ENCODE data around the gene DNAJB5.

DNAJB5 gene

DNA sequence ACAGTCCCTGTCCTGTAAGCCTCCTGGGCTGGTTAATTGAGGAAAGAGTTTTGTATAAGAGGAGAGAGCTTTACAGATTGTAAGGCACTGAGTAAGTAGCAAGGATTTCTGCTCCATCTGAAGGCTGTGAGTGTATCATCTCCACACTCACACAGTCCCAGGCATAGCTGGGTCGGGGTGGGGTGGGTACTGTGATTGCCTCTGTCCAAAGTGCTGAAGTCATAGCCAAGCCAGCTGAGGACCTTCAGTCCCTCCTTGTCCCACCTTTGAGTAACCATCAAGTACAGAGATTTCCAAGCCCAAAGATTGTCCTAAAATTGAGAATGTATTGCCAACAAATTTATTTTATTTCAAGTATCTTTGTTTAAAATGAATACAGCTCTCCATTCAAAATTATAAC is 5.5 kb upstream of the DNAJB5 start:
- DNase-seq (ENCODE audit: low spot score), result no peak

GRCh38 chr9:34985311-34985899 is 4.1 kb upstream of the DNAJB5 start:
- DNase-seq (ENCODE audit: low spot score), result peak; percentile 64

GRCh38 chr9:34986540-34987047 is 3.0 kb upstream of the DNAJB5 start:
- peak; percentile 82 for DNase-seq (ENCODE audit: low spot score)

DNA sequence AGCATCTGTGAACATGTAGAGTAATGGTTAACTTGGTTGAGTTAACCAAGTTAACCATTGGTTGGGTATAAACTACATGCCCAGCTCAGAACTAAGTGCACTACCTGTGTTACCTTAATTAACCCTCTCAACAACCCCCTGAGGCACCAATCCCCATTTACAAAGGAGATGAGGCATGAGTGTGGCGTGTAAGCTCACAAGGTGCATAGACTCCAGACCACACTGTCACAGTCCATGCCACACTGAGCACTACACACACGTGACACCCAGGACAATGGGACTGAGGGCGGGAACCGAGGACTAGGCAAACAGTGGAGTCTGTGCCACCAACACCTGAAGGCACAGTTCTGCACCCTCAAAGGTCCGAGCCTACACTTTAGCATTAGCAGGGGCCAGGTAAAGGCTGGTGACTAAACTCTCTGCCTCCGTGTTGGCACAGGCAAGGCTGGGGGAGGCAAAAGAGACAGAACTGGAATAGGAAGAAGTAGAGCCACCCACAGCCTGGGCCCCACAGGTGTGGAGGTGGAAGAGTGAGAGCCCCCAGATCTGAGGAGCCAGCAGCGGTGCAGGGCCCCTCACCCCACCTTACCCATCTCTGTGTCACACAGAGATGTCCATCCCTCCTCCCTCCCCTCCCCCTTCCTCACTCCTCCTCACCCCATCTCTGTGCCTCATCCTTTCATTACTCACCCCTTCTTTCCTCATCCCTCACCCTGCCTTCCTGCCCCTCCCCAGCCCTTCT is 2.2 kb upstream of the DNAJB5 start:
- peak; percentile 66 for DNase-seq (ENCODE audit: low spot score)

DNA sequence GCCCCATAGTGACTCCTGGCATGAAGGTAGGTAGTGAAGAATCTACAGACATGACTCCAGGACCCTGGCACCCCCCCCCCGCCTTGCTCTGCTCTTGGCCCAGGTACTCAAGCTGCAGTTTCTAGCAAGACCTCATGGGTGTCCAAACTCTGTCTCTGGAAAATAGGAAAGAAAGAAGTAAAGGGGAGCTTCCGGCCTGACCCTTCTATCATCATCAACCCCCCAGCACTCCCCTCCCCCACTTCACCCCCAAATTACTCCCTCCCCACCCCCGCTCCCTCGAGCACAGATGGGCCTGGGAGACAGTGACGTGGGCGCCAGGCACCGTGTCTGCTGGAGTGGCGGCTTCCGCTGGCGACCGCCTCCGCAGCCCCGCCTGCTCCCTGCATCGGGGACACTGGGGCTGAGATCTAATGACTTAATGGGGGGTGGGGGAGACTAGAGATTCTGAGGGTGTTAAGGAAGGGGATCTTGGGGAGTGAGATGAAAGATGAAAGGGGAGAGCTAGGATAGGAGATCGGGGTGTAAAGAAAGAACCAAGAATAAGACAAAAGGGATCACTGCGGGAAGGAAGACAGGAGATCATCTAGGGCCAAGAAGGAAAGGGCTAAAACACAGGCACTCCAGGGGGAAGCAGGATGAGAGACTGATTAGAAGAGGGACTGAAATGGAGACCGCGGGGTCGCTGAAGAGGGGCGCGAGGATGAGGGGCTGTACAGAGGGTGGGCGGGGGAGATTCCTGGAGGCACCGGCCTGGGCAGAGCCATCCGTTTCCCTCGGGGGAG is 1.1 kb upstream of the DNAJB5 start:
- peak; percentile 79 for DNase-seq (ENCODE audit: low spot score)

GRCh38 chr9:34989946-34990635 is 546 bp downstream of the DNAJB5 start:
- DNase-seq (ENCODE audit: low spot score), result peak; percentile 39

GRCh38 chr9:34990908-34991606 is 1.5 kb downstream of the DNAJB5 start:
- DNase-seq (ENCODE audit: low spot score), result no peak

- no peak for DNase-seq (ENCODE audit: low spot score)
Measured at GRCh38 chr9:34991607-34992375, 2.2 kb downstream of the DNAJB5 start.

GRCh38 chr9:34992376-34992951 is 2.9 kb downstream of the DNAJB5 start:
- no peak for DNase-seq (ENCODE audit: low spot score)

DNA sequence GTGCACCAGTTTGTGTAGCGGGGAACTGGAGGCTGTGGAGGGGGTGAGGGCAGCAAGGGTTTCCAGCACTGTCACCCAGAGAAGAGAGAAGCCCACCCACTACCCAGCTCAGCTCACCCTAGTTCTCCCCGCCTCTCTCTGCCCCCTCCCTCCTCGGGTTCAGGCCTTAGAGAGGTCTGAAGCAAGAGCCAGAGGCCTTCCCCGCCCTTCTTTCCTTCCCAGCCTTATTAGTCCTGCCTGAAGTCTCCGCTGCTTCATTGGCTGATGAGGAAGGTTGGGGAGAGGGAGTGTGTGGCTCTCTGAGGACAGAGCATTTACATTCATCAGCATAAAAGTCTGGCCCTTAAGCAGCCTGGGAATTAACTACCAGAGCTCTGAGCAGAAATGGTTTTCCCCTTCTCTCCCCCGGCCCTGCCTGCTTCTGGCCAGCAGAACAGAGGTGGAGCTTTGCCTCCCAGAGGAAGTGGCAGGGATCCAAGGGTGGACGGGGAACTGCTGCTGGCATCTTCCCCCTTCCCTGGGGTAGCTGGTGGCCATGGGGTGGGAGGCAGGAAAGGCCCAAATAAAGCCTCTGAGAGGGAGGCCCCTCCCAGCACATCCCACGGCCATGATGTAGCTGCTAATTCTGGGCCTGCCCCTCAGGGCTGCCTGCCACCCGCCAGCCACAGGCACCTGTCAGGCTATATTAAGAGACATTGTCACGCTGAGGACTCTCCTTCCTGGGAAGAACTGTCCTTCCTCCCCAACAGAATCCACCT is 4.1 kb downstream of the DNAJB5 start:
- peak; percentile 40 for DNase-seq (ENCODE audit: low spot score)

- DNase-seq (ENCODE audit: low spot score), result peak; percentile 59
Measured at GRCh38 chr9:34994260-34994899, 4.8 kb downstream of the DNAJB5 start.

DNA sequence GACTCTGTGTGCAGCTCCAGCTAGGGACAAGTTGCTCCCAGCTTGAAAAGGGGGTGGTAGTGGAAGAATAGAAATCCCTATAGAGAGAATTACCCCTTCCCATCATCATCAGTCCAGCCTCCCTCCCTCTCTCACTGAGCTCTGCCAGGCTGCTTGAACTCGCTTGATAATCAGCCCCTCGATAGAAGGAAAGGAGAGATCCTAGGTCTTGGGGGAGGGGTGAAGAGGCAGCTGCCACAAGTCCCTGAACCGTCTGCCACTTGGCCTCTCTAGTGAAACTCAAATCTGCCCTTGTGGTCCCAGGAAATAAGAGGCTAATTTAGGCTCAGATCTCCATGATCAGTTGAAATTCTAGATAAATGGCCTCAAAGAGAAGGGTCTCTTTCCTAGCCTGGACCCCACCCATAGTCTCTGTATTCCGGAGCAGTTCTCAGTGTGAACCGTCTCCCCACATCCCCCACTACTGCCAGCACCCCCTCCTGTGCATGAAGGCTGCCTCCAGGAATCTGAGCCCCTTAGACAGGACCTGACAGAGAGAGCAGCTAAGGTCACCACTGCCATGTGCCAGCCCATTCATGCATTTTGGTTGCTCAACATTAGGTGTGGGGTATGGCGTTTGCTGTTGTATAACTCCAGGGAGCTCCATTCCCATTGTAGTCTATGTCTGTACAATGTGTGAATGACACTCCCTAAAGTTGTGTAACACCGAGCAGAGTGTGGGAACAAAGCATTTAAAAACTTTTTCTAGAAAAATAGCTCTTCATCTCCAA is 5.5 kb downstream of the DNAJB5 start:
- no peak for DNase-seq (ENCODE audit: low spot score)

GRCh38 chr9:34995670-34996060 is 6.1 kb downstream of the DNAJB5 start:
- DNase-seq (ENCODE audit: low spot score), result no peak

DNA sequence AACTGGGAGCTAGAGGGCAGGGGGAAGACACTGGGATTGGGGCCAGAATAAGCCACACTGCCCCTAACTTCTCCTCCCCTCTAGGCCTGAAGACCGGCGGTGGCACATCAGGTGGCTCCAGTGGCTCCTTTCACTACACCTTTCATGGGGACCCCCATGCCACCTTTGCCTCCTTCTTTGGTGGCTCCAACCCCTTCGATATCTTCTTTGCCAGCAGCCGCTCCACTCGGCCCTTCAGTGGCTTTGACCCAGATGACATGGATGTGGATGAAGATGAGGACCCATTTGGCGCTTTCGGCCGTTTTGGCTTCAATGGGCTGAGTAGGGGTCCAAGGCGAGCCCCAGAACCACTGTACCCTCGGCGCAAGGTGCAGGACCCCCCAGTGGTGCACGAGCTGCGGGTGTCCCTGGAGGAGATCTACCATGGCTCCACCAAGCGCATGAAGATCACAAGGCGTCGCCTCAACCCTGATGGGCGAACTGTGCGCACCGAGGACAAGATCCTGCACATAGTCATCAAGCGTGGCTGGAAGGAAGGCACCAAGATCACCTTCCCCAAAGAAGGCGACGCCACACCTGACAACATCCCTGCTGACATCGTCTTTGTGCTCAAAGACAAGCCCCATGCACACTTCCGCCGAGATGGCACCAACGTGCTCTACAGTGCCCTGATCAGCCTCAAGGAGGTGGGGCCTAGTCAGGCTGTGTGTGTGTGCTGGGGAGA is 6.8 kb downstream of the DNAJB5 start:
- DNase-seq (ENCODE audit: low spot score), result no peak

GRCh38 chr9:34996905-34997279 is 7.3 kb downstream of the DNAJB5 start:
- DNase-seq (ENCODE audit: low spot score), result no peak

DNA sequence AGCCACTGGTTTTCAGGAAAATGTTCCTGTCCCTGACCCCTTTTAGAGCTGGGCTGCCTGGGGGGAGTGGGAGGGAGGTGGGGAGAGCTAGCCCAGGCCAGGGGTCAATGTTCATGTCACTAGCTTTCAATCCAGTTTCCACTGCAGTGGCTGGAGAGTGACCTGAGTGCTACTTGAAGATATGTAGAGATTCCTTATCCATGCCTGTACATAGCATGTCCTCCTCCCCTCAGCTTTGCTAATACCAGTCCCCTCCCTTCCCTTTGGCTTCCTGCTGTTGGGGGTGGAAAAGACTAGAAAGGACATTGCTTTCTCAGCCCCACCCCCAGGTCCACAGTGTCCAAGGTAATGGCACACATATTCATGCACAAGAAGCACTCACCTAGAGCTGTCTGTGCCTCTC is 7.8 kb downstream of the DNAJB5 start:
- no peak for DNase-seq (ENCODE audit: low spot score)

- DNase-seq (ENCODE audit: low spot score), result no peak
Measured at GRCh38 chr9:34998266-34998665, 8.7 kb downstream of the DNAJB5 start.

DNA sequence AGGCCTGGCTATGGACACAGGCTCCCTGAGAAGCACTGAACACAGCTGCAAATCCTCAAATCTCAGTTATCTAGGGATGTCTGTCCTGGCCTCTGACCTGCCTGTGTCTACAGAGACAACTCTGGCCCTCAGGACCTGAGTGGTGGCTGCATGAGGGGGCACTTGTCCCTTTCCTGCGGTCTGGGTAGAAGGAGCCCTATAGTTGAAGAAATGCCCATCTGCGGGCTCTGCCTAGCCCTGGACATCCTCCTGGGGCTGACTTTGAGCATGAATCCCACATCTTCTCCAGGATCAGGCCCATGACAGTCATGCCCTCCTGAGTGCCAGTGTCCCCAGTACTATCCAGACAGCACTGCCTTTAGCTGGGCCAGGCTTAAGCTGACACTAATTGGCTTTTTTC is 10.0 kb downstream of the DNAJB5 start:
- DNase-seq (ENCODE audit: low spot score), result no peak
